Cortex of kidney (tissue), 1 donor: Measurements from ENCODE around the gene ARMC2.
A peak's percentile ranks its signal among the peaks of the same experiment; 100 is the strongest.
"Not testable (repeated sequence)": the region's sequence is repeated elsewhere in the genome, so short reads cannot be mapped to it uniquely, and the experiment has no call there.

Source experiments
- DNase-seq: peaks from one replicate; lab custom pipeline; 2025; lab: John Stamatoyannopoulos, UW

The ARMC2 gene, protein sequence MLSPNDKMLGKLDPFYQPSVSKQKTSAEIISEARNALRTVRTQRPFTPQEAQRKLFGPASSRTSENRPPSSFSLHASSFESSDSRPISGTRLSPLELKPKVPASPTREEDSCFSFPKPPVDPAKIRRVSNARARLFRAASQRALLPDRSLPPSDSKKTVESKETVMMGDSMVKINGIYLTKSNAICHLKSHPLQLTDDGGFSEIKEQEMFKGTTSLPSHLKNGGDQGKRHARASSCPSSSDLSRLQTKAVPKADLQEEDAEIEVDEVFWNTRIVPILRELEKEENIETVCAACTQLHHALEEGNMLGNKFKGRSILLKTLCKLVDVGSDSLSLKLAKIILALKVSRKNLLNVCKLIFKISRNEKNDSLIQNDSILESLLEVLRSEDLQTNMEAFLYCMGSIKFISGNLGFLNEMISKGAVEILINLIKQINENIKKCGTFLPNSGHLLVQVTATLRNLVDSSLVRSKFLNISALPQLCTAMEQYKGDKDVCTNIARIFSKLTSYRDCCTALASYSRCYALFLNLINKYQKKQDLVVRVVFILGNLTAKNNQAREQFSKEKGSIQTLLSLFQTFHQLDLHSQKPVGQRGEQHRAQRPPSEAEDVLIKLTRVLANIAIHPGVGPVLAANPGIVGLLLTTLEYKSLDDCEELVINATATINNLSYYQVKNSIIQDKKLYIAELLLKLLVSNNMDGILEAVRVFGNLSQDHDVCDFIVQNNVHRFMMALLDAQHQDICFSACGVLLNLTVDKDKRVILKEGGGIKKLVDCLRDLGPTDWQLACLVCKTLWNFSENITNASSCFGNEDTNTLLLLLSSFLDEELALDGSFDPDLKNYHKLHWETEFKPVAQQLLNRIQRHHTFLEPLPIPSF

DNA sequence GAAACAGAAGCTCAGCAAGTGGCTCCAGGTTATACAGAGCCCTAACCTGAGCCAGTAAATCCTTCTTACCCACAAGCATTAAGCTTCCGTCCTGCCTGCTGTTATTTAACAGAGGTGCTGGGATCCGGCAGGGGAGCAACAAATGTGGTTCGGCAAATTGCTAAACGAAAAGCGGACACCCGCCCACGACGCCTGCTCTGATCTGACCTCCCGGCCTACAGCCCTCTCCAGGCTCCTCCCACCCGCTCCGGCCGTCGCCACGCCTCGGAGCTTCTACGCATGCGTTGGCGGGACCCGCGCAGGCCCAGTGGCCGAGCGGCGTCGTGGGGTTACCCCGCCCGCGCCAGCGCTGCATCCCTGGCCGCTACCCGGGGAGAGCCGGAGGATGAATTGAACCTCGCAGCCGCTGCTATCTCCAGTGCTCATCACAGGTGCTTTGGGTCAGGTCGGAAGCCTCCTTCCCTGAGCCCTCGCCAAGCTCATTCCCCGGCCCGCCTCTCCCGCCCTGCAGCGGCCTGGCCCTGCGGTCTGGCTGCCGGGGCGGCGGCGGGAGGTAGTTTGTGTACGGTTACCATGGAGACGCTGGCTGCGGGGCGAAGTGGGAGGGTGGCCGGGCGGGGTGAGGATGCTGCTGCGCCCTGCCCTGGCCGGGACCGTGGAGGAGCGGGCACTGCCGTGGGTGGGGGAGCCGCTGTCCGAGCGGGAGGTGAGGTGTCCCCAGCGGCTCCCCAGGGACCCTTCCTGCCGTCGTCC, at the start of gene ARMC2:
Gene ARMC2 (plus strand): TSS at position 307 of the 753 bp plus-strand sequence. CDS start 5,846 bp downstream, outside the sequence.
- peak; percentile 88 for DNase-seq

- no peak for DNase-seq
These were observed 49.4 kb upstream of the ARMC2 start for GRCh38 chr6:108798670-108799353.

DNA sequence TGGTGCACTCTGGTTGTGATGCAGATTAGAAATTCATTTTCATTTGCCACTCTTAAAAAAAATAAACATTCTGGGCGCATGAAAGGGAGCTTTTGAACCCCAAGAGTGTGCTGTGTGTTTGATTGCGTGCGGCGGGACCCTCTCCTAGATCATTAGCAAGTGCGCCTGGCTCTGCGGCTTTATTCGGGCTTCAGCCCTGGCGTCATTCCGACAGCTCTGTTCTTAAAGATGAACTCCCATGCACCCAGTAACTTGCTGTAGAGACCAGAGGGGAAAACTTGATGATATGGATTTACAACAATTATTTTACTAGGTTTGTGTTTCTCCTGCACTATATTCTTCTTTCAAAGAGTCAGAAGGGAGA, 48.9 kb upstream of the ARMC2 start:
- DNase-seq, result no peak

DNA sequence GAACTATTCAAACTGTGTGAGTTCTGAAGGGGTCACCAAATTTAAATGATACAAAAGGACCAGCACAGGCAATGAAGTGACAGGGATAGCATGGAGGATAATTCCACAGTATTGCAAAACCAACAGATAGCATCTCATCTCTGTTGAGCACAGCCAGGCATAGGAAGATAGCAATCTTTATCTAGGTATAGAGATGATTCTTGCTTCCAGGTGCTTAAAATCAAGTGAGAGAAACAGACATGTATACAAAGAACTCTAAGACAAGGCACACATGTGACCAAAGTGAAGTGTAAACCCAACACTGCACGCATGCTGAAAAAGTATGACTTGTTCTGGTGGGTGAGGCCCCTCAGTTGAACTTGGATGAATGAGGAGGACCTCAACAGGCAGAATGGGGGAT, 48.4 kb upstream of the ARMC2 start:
- no peak for DNase-seq

GRCh38 chr6:108800427-108800864, 47.8 kb upstream of the ARMC2 start:
- no peak for DNase-seq

GRCh38 chr6:108801366-108801765, 46.9 kb upstream of the ARMC2 start:
- no peak for DNase-seq

DNA sequence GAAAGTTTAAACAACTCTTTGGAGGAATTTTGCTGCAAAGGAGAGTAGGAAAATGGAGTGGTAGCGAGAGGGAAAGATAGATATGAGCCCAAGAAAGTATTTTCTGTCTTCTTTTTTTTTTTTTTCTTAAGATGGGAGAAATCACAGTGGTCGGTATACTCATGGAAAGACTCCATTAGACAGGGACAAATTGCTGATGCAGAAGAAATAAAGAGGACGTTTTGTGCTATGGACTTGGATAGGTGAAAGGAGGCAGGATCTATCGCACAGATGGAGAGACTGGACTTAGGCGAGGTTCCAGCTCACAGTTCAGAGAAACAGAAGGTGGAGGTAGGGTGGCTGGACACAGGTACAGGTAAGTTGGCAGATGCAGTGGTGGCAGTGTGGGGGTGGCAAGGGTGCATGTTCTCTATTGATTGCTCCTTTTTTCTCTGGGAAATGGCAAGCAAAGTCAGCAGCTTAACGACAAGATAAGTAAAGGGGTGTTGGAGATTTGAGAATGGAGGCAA, 44.2 kb upstream of the ARMC2 start:
- no peak for DNase-seq

DNA sequence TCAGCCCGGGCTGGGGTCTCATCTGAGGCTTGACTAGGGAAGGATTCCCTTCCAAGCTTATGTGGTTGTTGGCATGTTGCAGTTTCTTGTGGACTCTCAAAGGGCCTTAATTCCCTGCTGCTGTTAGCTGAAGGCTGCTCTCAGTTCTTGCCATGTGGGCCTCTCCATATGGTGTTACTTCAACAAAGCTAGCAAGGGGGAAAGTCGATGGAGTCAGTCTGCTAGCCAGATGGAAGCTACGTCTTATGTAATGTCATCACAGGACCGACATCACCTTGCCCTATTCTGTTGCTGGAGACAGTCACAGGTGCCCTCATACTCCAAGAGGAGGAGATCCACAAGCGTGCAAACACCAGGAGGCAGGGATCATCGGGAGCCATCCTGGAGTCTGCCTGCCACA, 43.3 kb upstream of the ARMC2 start:
- no peak for DNase-seq

GRCh38 chr6:108805611-108806167, 42.5 kb upstream of the ARMC2 start:
- DNase-seq, result no peak

- no peak for DNase-seq
These were observed 42.1 kb upstream of the ARMC2 start for GRCh38 chr6:108806171-108806570.

GRCh38 chr6:108806665-108807064, 41.6 kb upstream of the ARMC2 start:
- no peak for DNase-seq

DNA sequence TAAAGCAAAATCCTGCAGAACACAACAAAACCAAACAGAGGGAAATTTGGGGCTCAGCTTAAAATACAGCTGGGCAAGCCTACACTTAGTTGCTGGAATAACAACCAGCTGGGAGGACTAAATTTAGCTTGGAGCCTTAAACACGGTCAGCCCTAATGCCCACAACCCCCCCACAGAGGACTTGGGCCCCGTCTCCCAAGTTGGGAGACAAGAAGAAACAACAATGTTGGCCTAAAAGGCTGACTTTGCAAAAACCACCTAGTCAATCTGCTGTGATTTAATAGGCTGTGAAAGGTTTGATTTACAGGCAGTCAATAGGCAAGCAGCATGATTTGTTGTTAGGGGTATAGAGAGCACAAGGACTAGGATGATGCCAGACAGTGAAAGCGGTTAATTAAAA, 40.3 kb upstream of the ARMC2 start:
- DNase-seq, result no peak

DNA sequence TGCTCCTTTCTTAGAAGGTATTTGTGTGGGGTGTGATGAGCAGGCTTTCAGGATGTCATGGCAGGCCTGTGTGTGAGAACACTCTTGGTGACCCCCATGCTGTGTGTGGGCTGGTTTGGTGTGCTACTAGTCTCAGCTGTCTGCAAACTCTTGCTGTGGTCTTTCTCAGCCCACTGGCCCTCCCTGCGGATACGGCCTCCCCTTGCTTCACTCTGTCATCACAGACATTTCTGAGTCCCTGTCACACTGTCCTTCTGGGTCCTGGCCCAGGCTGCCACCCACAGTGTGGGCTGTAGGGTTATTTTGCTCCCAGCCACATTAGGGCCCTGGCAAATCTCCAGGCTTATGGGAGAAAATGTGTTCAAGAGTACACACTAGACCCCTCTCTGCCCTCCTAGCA, 39.0 kb upstream of the ARMC2 start:
- no peak for DNase-seq

- DNase-seq, result no peak
These were observed 38.1 kb upstream of the ARMC2 start for GRCh38 chr6:108810057-108810643.

GRCh38 chr6:108811490-108811889, 36.7 kb upstream of the ARMC2 start:
- DNase-seq, result no peak

- DNase-seq, result not testable (repeated sequence)
These were observed 35.0 kb upstream of the ARMC2 start for GRCh38 chr6:108813218-108813617.

- not testable (repeated sequence) for DNase-seq
These were observed 30.9 kb upstream of the ARMC2 start for GRCh38 chr6:108817276-108817675.

GRCh38 chr6:108820006-108820405, 28.2 kb upstream of the ARMC2 start:
- no peak for DNase-seq

GRCh38 chr6:108822401-108822800, 25.8 kb upstream of the ARMC2 start:
- no peak for DNase-seq

GRCh38 chr6:108825326-108825725, 22.9 kb upstream of the ARMC2 start:
- DNase-seq, result no peak

DNA sequence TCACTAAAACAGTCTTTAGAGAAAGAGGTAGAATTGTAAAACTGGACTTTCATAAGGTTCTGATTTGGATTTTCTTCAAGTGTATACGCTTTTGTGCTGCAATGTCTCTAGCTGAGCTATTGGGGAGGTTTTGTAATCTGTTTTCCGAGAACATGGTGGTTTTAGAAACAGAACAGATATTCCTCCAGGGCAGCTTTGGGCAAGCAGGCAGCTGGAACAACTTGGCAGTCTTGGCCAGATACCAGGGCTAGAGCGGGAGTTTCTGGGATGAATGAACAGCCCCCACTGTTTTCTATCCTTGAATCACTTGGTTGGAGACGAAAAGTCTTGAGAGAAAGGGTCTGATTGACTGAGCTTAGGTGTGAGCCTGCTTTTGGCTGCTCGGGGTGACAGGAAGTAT, 17.1 kb upstream of the ARMC2 start:
- no peak for DNase-seq
